NCI-H1694 (cell line): ENCODE data around the gene DUS1L.

Experiments
- DNase-seq: peaks from one replicate; lab custom pipeline; 2025; lab: John Stamatoyannopoulos, UW

Gene DUS1L

GRCh38 chr17:82055023-82055964 is 10.3 kb downstream of the DUS1L start:
- DNase-seq, result no peak

- no peak for DNase-seq
These were observed 11.1 kb downstream of the DUS1L start for GRCh38 chr17:82054351-82055022.

DNA sequence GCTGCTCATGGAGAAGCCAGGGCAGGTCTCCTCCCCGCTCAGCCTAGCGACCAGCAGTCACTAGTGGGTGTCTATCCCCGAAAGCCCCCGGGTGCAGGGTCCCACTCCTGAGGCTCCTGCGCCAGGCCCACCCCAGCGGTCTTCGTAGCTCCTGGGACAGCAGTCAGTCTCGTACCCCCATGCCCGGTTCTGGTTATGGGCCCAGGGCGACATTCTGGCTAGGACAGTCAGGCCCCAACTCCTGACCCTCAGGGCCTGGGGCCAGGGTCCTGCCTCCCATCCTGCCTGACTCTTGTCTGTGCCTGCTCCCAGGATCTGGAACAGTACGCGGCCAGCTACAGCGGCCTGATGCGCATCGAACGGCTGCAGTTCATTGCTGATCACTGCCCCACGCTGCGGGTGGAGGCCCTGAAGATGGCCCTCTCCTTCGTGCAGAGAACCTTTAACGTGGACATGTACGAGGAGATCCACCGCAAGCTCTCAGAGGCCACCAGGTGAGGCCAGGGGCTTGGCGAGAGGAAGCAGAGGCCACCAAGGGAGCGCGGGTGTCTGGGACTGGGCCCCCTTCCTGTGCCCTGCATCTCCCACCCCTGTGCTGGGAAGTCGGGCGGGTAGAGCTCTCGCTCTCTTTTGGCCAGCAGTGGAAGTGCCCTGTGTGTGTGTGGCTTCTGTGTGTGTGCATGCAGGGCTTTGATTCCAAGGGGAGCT is 11.9 kb downstream of the DUS1L start:
- DNase-seq, result no peak

DNA sequence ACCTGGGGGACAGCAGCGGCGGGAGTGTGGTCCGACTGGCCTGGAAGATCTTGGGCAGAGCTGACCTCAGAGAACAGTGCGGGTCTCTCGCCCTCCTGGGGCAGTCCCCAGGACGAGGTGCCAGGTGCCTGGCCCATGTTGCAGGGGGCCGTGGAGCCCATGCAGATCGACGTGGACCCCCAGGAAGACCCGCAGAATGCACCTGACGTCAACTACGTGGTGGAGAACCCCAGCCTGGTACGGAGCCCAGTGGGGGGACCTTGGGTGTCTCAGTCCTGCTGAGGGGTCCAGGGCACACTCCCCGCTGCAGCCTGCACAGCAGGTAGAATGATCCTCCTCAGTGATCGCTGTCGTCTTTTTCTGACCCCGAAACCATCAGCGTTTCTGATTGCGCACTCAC is 12.5 kb downstream of the DUS1L start:
- no peak for DNase-seq

- DNase-seq, result no peak
These were observed 13.0 kb downstream of the DUS1L start for GRCh38 chr17:82052638-82053059.

DNA sequence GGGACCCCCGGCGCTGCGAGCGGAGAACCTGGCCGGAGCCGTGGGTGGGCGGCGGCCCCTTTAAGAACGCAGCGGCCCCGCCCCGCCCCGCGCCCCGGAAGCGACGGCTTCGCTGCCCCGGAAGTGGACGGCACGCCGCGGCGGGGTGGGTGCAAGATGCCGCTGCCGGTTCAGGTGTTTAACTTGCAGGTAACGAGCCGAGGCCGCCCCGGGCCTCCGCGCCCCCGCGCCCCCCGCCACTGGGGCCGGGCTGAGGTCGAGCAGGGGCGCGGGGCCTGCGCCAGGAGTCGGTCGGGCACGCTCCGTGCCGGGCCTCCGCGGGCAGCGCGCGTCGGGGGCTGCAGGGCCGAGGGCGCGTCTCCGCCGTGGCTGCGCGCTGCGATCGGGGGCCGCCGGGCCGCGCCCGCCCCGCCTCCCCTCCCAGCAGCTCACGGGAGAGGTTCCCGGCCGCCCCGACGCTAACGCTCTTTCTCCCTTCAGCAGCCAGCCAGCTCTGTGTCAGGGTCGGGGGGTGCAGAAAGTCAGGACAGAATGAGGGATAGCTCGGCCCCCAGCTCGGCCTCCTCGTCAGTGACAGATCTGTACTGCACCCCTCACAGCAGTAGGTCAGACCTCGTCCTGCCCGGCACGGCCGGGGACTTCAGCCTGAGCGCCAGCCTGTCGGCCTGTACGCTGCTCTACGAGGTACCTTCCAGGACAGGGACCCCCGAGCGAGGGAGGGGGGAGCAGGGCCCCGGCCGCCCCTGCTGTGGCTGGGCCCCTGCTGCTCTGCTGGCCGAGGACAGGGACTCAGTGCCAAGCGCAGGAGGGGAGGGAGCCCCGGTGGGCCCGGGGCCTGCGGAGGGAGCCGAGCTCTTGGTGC is 13.6 kb downstream of the DUS1L start, which contains the start of the genes GPS1 and RFNG:
TSS of gene GPS1 (plus strand) at position 123 of the 862 bp plus-strand sequence. CDS start at position 157, 34 bp downstream.
TSS of gene RFNG (minus strand) at position 36 of the 862 bp plus-strand sequence. CDS start 45 bp downstream, outside the sequence.
- peak; percentile 49 for DNase-seq

DNA sequence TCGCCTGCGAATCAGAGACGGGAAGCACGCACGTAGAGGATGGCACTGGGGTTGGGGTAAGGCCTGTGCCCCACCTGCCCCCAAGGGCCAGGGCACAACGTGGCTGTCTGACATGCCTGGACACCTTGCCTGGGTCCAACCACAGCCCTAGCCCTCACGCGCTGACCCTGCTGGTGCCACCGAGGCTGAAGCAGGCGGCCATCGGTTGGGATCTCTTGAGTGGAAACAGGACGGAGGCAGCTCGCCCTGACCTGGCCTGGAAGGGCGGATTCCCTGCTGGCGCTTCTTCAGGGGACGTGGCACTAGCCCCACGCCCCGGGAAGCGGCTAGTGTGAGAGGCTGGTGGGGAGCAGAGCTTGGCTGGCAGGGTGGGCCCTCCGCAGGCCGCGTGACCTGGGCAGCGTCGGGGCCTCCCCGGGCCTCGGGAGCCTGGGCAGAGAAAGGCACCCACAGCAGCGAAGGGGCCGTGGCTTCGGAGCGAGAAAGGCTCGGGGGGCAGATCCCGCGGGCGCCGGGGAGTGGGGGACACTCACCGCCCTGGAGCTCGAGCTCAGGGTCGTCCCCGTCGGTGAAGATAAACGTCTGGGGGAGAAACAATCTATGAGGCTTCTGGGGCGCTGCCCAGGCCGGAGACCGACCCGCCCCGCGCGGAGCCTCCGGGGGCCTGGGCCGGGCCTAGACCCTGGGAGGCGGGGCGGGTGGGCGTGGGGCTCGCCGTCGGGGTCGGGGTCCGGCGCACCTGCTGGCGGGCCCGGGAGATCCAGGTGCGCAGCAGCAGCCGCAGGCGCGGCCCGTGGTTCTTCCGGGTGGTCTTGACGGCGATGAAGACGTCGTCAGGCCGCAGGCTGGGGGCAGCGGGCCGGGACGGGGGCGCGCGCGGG is 14.6 kb downstream of the DUS1L start:
- DNase-seq, result no peak

- DNase-seq, result no peak
These were observed 15.3 kb downstream of the DUS1L start for GRCh38 chr17:82050152-82050760.

- DNase-seq, result no peak
These were observed 16.1 kb downstream of the DUS1L start for GRCh38 chr17:82049521-82049971.

DNA sequence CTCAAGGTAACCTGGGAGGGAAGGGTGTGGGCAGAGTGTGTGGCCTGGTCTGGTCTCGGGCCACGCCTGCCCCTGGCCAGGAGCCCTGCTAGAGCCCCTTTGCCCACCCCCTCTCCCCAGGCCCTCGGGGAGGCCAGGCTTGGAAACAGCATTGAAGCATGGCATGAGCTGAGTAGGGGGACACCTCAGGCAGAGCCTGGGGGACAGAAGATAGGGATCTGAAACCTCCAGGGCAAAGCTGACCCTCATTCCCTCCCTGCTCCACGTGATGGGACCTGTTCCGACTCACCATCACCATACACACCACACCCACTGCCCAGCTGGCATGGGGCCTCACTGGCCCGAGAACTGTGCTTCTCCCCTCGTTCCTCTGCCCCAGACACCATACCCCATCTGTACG is 16.5 kb downstream of the DUS1L start:
- no peak for DNase-seq

DNA sequence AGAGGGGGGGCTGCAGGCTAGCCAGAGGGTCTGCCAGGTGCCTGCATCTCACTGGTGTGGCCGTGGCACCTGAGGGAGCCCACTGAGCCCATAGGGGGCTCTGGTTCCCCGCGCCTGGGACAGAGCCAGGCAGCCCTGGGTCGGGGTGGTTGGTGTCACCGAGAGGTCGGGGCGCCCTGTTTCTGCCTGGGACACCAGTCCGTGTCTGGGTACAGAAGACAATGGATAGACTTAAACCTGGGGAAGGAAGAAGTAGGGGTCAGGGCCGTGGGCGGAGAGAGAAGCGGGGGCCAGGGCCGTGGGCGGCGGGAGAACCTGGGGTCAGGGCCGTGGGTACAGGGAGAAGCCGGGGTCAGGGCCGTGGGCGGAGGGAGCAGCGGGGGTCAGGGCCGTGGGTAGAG is 17.0 kb downstream of the DUS1L start:
- DNase-seq, result no peak

GRCh38 chr17:82047914-82048570 is 17.6 kb downstream of the DUS1L start:
- no peak for DNase-seq

DNA sequence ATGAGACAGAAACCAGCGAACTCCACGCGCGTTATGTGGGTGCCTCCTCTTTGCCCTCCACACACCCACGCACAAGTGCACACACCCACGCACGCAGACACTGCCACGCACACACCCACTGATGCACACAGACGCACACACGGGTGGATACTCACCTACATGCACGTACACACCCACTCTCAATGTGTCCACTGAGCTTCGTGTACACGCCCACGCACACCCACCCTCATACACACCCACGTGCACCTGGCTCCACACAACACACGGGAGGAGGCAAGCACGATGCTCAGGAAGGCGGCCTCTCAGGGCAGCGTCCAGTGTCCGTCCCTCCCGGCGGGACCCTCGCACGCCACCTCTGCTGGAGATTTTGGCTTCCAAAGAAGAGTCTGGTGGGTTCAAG is 18.2 kb downstream of the DUS1L start:
- no peak for DNase-seq

DNA sequence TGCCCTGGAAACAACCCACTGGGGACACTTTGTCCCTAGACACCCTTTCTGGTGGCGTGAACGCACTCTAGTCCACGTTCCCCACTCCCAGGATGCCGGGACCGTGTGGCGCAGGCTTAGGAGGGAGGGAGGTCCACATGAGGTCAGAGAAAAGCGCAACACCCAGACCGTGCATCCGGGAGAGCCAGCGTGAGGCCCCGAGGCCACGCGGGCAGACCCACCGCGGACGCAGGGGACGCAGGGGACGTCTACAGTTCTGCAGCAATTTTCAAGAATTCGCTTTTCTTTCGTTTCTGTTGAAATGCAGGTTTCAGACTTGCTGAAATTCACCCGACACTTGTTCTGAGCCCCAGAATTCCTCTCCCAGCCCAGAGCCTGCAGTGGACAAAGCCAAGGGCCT is 18.7 kb downstream of the DUS1L start:
- no peak for DNase-seq

- no peak for DNase-seq
These were observed 19.6 kb downstream of the DUS1L start for GRCh38 chr17:82045936-82046484.

DNA sequence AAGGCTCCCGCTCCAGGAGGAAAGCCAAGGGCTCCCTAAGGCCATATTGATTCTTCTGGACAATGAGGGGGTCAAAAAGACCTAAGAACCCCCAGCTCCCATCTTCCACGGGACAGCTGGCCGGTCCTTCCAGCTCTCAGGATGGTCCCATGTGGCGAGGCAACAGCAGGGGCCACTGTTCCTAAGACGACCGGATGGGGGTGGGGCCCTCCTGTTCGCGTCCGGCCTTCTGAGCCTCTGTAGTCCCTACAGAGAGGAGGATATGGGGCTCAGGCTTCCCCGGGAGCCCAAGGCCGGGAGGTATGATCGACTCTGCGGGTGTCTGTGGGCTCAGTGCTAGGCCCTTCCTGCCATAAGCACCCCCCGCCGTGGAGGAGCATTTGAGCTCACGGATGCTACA is 22.1 kb downstream of the DUS1L start:
- DNase-seq, result no peak

DNA sequence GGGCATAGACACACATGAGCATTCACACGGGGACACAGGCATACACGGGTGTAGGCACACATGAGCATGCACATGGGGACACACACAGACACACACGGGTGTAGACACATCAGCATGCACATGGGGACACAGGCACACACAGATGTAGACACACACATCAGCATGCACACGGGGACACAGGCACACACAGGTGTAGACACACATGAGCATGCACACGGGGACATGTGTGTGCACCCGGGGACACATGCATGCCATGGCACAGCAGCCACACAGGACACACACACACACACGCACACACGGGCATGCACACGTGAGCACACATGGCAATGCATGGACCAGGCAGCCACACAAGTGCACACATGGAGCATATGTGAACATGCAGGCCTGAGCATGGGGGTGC is 23.0 kb downstream of the DUS1L start:
- no peak for DNase-seq

DNA sequence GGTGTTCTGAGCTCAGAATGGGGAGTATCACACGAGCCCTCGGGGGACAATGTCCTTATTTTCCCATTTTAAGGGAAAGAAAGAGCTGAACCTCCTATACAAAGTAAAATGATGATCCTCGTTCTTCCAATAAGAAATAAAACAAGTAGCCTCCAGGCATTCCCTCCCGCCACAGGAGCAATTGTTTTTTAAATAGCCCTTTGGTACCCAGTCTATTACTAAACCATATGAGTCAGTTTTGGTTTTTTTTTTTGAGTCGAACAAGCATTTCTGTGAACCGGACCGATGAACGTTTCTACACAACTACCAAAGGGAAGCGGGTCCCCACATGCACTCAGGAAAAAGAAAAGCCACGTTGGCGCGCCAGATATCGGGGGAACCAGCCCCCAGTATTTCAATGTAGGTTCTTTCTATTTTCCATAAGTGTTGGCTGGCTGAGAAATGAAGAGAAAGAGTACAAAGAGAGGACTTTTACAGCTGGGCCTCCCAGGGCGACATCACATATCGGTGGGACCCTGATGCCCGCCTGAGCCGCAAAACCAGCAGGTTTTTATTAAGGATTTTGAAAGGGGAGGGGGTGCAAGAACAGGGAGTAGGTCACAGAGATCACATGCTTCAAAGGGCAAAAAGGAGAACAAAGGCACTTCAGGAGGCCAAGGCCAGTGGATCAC is 24.3 kb downstream of the DUS1L start:
- DNase-seq, result no peak
